ENCODE results near the gene AGA.

AGA gene

GRCh38 chr4:177487977-177488376, 45.7 kb upstream of the AGA start:
- Histone ChIP-seq H3K79me2 (ENCODE audit: low read length) (no peaks in the 10 kb centered on the region), H3K27me3 (ENCODE audit: low read depth, low read length) (no peaks in the 10 kb centered on the region), H3K9ac (ENCODE audit: low read length) (no peak overlapping the region), H3K4me2 (ENCODE audit: low read length) (no peak overlapping the region), H3K4me3 (ENCODE audit: low read length) (no peak overlapping the region), H3K27ac (ENCODE audit: low read length) (no peak overlapping the region), H3K36me3 (replicated peaks; ENCODE audit: low read depth, low read length) (no peaks in the 10 kb centered on the region), H4K20me1 (ENCODE audit: insufficient read depth, low read length) (no peaks in the 10 kb centered on the region), H3K4me1 (ENCODE audit: low read length) (no peaks in the 10 kb centered on the region), H3K9me3 (ENCODE audit: insufficient read depth, low read length) (no peaks in the 10 kb centered on the region), H2AFZ (ENCODE audit: low read depth, low read length) (no peak overlapping the region)
- no peak for TF ChIP-seq EZH2phosphoT487 (IDR thresholded peaks at IDR 0.05; ENCODE audit: low read depth)
- no peak for TF ChIP-seq CTCF (IDR thresholded peaks at IDR 0.05; ENCODE audit: low read depth, low read length)

GRCh38 chr4:177485528-177485927, 43.3 kb upstream of the AGA start:
- Histone ChIP-seq H2AFZ (ENCODE audit: low read depth, low read length) (no peak overlapping the region), H3K4me1 (ENCODE audit: low read length) (no peaks in the 10 kb centered on the region), H3K9ac (ENCODE audit: low read length) (no peak overlapping the region), H3K36me3 (replicated peaks; ENCODE audit: low read depth, low read length) (no peaks in the 10 kb centered on the region), H3K4me3 (ENCODE audit: low read length) (no peak overlapping the region), H3K79me2 (ENCODE audit: low read length) (no peaks in the 10 kb centered on the region), H3K27me3 (ENCODE audit: low read depth, low read length) (no peaks in the 10 kb centered on the region), H4K20me1 (ENCODE audit: insufficient read depth, low read length) (no peaks in the 10 kb centered on the region), H3K27ac (ENCODE audit: low read length) (no peak overlapping the region), H3K9me3 (ENCODE audit: insufficient read depth, low read length) (no peaks in the 10 kb centered on the region), H3K4me2 (ENCODE audit: low read length) (no peak overlapping the region)
- TF ChIP-seq EZH2phosphoT487 (IDR thresholded peaks at IDR 0.05; ENCODE audit: low read depth), result no peak
- TF ChIP-seq CTCF (IDR thresholded peaks at IDR 0.05; ENCODE audit: low read depth, low read length), result no peak

DNA sequence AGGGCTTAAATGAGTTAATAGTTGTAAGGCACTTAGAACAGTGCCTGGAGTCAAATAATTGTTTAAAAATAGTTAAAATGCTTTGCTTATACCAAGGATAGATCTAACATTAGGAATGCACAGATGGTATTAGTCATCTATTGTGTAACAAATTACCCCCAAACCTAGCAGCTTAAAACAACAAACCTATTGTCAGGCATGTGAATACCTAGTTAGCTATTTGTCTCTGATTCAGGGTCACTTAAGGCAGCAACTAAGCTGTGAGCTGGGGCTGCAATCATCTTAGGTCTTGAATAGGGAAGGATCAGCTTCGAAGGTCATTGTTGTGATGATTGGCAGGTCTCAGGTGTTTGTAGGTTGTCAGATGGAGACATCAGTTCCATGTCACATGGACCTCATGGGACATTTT, 42.4 kb upstream of the AGA start:
- H3K27me3 ChIP-seq (ENCODE audit: low read depth, low read length), result no peaks in the 10 kb centered on the region
- H3K36me3 ChIP-seq (replicated peaks; ENCODE audit: low read depth, low read length), result no peaks in the 10 kb centered on the region
- no peaks in the 10 kb centered on the region for H3K79me2 ChIP-seq (ENCODE audit: low read length)
- H3K4me3 ChIP-seq (ENCODE audit: low read length), result no peak overlapping the region
- H2AFZ ChIP-seq (ENCODE audit: low read depth, low read length), result no peak overlapping the region
- no peaks in the 10 kb centered on the region for H4K20me1 ChIP-seq (ENCODE audit: insufficient read depth, low read length)
- no peak overlapping the region for H3K4me2 ChIP-seq (ENCODE audit: low read length)
- no peaks in the 10 kb centered on the region for H3K9me3 ChIP-seq (ENCODE audit: insufficient read depth, low read length)
- no peak for TF ChIP-seq CTCF (IDR thresholded peaks at IDR 0.05; ENCODE audit: low read depth, low read length)
- no peak for TF ChIP-seq EZH2phosphoT487 (IDR thresholded peaks at IDR 0.05; ENCODE audit: low read depth)
- H3K9ac ChIP-seq (ENCODE audit: low read length), result no peak overlapping the region
- no peak overlapping the region for H3K27ac ChIP-seq (ENCODE audit: low read length)
- no peaks in the 10 kb centered on the region for H3K4me1 ChIP-seq (ENCODE audit: low read length)

- H3K4me2 ChIP-seq (ENCODE audit: low read length), result no peak overlapping the region
- TF ChIP-seq EZH2phosphoT487 (IDR thresholded peaks at IDR 0.05; ENCODE audit: low read depth) (no peak), CTCF (IDR thresholded peaks at IDR 0.05; ENCODE audit: low read depth, low read length) (no peak)
Observed at GRCh38 chr4:177483760-177484159, 41.5 kb upstream of the AGA start.

More at GRCh38 chr4:177483760-177484159, 41.5 kb upstream of the AGA start:
- no peaks in the 10 kb centered on the region for H3K27me3 ChIP-seq (ENCODE audit: low read depth, low read length)
- H3K9ac ChIP-seq (ENCODE audit: low read length), result no peak overlapping the region
- no peak overlapping the region for H3K4me3 ChIP-seq (ENCODE audit: low read length)
- no peak overlapping the region for H3K27ac ChIP-seq (ENCODE audit: low read length)
- no peaks in the 10 kb centered on the region for H3K4me1 ChIP-seq (ENCODE audit: low read length)
- H3K36me3 ChIP-seq (replicated peaks; ENCODE audit: low read depth, low read length), result no peaks in the 10 kb centered on the region
- H4K20me1 ChIP-seq (ENCODE audit: insufficient read depth, low read length), result no peaks in the 10 kb centered on the region
- no peaks in the 10 kb centered on the region for H3K79me2 ChIP-seq (ENCODE audit: low read length)
- H3K9me3 ChIP-seq (ENCODE audit: insufficient read depth, low read length), result no peaks in the 10 kb centered on the region
- no peak overlapping the region for H2AFZ ChIP-seq (ENCODE audit: low read depth, low read length)

Measured in OCI-LY3 (cell line).